AG04450 (cell line): ENCODE measurements around the gene HPF1. TPM values are rescaled to one million over a fixed set of nuclear protein-coding genes. Genes with fewer than 3 reads are reported as not detected.

ENCODE experiments used
- CTCF ChIA-PET: fragments of 300-600, 350-600 bp; formaldehyde crosslinking; extraction: SDS; loops from one replicate; lab custom pipeline; 2022; ENCODE audit warnings: antibody characterized with exemption, inconsistent platforms; lab: Charles Lee
- POLR2A ChIA-PET: fragments of 350-600 bp; formaldehyde crosslinking; extraction: SDS; loops from one replicate; lab custom pipeline; 2021; ENCODE audit warnings: antibody characterized with exemption, inconsistent platforms; lab: Yijun Ruan, JAX
- DNase-seq: peaks from one replicate; pipeline ENCODE4 v3.0.0-alpha.2; 2011; ENCODE audit warnings: low read depth, low spot score
- H3K27ac ChIP-seq: one replicate; pipeline ENCODE4 v1.5.1; 2012; ENCODE audit warnings: low read depth, low read length, control low read depth
- H3K27me3 ChIP-seq: one replicate; pipeline ENCODE4 v1.6.0; 2012; ENCODE audit warnings: low read length; ENCODE audit not compliant: control insufficient read depth, insufficient read depth
- H3K4me3 ChIP-seq: 2 replicates; pipeline ENCODE4 v1.5.1; 2011; ENCODE audit warnings: mild to moderate bottlenecking, low read depth, low read length, control low read depth
- H3K9me3 ChIP-seq: 2 replicates; pipeline ENCODE4 v1.5.1; 2012; ENCODE audit warnings: low read length; ENCODE audit not compliant: control insufficient read depth, insufficient read depth
- CTCF ChIP-seq: IDR thresholded peaks from 2 replicates; pipeline ENCODE4 v1.5.1; 2011; ENCODE audit warnings: low read depth, low read length, control low read depth, inconsistent platforms
- polyA plus RNA-seq: library from polyadenylated mRNA; depleted of rRNA; stranded (reverse); fragments of >200 nt; gene quantifications from 2 replicates; pipeline ENCODE4 v1.2.3, GENCODE V29; 2011

The HPF1 gene
- polyA plus RNA-seq, 1 experiment, result 37.3 TPM

DNA sequence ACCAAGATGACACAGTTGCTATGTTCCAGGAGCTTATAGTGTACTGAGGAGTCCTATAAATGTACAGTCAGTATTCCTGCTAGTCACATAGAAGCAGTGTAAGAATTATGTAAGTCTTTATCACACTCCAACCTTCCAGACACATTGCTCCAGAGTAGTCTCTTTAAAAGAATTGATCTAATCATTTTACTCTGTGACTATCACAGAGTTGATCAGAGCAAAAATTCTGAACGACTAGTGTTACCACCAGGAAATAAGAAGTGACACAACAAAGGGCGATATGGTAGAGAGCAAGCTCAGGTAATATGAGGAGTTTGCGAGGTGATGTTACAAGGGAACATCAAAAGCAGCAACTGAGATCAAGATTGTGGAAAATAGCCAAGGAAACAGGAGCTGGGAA is 9.0 kb upstream of the HPF1 start:
- ChIA-PET POLR2A (no interaction called here), CTCF (interaction anchor here (1.7 to 1.8 kb wide), 2 partner anchors 8 to 43 kb away, joined by 4 to 8 read pairs; no protein-coding TSS in a partner anchor)

DNA sequence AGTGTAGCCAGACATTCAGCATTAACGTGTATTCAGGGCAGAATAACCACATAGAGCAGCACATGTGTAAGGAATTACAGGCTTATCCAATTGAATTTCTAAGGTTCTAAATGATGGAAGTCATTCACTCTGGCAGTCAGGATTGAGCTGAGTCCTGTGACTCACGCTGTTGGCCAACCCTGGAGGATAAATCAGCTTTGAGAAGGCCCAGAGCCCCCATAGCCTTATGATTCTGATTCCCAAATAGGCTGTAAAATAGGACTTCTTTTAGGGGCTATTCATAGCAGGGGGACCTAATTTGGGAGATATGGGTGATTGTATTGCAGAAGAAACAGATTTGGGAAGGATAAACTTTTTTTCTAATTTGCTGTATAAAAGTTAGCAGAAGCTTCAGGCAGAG is 8.1 kb upstream of the HPF1 start:
- Histone ChIP-seq H3K9me3 (no peaks in the 10 kb centered on the region), H3K27ac (no peak overlapping the region), H3K27me3 (peaks cover 3% of the 10 kb centered on the region), H3K4me3 (no peak overlapping the region)
- no peak for TF ChIP-seq CTCF
- no peak for DNase-seq
- ChIA-PET POLR2A (no interaction called here), CTCF (interaction anchor here (0.6 to 1.8 kb wide), 3 partner anchors 9 to 153 kb away, joined by 3 to 8 read pairs (median 4); no protein-coding TSS in a partner anchor)

More for the DNA sequence above, 9.0 kb upstream of the HPF1 start:
- no peak for DNase-seq
- Histone ChIP-seq H3K27ac (no peak overlapping the region), H3K4me3 (no peak overlapping the region), H3K27me3 (peaks cover 3% of the 10 kb centered on the region), H3K9me3 (no peaks in the 10 kb centered on the region)
- no peak for TF ChIP-seq CTCF

DNA sequence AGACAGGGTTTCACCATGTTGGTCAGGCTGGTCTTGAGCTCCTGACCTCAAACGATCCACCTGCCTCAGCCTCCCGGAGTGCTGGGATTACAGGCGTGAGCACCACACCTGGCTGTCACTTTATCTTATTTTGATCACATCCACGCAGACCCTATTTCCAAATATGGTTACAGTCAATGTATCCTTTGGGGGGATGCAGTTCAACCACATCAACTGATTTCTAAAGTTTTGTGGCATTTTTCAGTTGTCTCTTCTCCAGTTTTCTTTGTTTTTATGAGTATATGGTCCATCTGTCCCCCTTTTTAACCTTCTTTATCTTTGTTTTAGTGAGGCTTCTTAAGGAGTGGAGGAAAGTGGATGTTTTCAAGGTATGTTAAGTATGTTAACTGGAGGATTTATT is 4.1 kb upstream of the HPF1 start:
- no peaks in the 10 kb centered on the region for H3K27me3 ChIP-seq
- TF ChIP-seq CTCF, result no peak
- H3K9me3 ChIP-seq, result no peaks in the 10 kb centered on the region
- no peak overlapping the region for H3K27ac ChIP-seq
- no peak overlapping the region for H3K4me3 ChIP-seq
- ChIA-PET POLR2A (interaction anchor here (0.6 kb wide), 1 partner anchor 9 kb away, joined by 4 read pairs; no protein-coding TSS in a partner anchor), CTCF (no interaction called here)
- no peak for DNase-seq

DNA sequence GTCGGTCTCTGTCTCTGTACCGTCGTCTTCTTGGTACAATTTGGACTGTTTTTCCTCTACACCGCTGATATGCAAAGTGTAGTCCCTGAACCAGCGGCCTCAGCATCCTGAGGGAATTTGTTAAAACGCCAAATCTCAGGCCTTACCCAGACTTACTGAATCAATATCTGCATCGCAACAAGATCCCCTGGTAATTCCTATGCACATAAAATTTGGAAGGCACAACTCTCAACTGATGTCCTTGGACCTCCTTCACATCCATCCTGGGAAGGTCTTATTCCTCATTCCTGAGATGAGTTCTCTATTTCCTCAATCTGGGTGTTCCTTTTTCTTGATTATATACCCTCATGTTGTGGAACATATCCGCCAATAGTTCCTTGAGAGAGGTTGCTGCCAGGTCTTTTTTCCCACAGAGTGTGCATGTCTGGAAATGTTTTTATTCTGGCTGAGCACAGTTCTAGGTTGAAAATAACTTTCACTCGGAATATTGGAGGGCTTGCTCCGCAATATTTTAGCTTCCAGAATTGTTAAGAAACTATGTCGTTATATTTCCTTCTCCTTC is 738 bp upstream of the HPF1 start:
- ChIA-PET POLR2A (no interaction called here), CTCF (no interaction called here)
- no peak for TF ChIP-seq CTCF
- no peak for DNase-seq
- Histone ChIP-seq H3K9me3 (no peaks in the 10 kb centered on the region), H3K27me3 (no peaks in the 10 kb centered on the region), H3K27ac (no peak overlapping the region), H3K4me3 (peak overlapping the region; percentile 95; the same call in 1 of the 2 replicates)

- H3K27ac ChIP-seq, result peak overlapping the region; percentile 47
These were observed 671 bp downstream of the HPF1 start for GRCh38 chr4:169756971-169757574.

More at GRCh38 chr4:169756971-169757574, 671 bp downstream of the HPF1 start:
- peak overlapping the region; percentile 95 for H3K4me3 ChIP-seq
- ChIA-PET POLR2A (interaction anchor here (1.2 kb wide), 1 partner anchor 12 kb away, joined by 3 read pairs; no protein-coding TSS in a partner anchor), CTCF (interaction anchor here (0.9 kb wide), 1 partner anchor 144 kb away, joined by 4 read pairs; the partner anchor contains the start of gene NEK1)
- no peak for TF ChIP-seq CTCF
- no peaks in the 10 kb centered on the region for H3K27me3 ChIP-seq
- H3K9me3 ChIP-seq, result no peaks in the 10 kb centered on the region
- no peak for DNase-seq
